Kidney tubule cell (primary cell): ENCODE measurements around the gene KCND3.

ENCODE experiments used
- DNase-seq: peaks from one replicate; pipeline ENCODE4 v3.0.0-alpha.2; 2018; ENCODE audit warnings: low spot score

The KCND3 gene

DNA sequence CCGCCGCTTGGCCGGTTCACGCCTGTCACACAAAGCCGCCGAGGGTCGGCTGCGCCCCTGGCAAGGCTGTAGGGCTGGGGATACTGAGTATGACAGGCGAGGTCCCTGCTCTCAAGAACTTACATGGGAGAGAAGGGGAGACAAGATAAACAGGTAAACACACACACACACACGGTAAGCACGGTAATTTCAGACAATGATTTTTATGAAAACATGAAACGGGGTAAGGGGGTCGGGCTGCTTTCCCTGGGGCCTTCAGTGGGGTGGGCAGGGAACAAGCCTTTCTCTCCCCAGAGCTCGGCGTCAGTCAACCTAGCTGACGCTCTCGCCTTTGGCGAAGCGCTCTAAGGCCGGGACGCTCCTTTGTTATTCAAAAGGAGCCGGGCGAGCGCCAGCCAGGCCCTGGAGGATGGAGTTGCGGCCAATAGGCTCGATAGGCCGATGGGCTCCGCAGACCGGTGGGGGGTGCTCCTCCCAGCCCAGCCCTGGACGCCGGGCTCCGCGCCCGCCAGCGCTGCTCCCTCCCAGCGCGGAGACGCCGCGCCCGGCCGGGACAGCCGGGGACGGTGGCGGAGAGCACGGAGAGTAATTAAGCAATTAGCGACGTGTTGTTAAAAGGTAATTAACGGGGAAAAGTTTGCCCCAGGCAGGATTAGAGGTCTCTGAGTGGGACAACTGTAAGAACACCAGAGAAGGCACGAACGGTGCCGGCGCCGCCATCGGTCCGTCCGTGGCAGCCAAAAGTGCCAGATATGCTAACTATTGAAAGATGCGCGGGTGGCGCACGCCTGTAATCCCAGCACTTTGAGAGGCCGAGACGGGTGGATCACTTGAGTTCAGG, 249.3 kb downstream of the KCND3 start:
- DNase-seq, result peak; percentile 66

DNA sequence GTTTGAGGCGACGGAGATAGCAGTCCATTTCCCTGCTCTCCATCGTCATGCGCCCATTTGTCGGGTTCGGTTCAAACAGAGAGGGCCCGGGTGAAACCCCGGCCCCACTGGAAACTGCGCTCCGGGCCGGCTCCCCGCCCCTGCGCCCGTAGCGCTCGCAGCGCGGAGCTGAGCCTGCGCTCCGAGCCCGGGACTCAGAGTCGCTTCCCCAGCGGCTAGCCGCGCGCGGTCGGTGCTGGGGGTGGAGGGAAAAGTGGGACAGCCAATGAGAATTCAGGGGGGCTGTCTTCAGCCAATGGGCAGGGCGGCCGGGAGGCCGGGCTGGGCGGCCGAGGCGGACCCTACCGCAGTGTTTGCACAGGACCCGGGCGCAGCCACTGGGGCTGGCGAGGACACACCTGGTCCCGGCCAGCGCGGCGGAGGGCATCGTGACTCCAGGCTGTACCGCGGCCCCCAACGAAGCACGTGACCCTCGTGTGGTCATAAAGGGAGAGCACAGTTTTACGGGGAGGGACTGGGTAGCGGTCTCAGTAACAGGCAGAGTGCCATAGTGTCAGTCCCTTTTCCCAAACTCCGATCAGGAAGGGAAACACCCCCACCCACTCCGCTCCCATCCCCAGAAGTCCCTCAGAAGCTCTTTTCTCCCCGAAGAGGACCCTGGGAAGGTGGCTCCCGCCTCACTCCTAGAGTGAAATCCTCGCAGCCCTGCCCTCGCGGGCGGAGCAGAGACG, 250.1 kb downstream of the KCND3 start, which contains the start of gene INKA2:
Gene INKA2, minus strand, starts transcription at position 202 of the 731 bp plus-strand sequence. Its CDS starts 153 bp downstream, at position 49.
- DNase-seq, result peak; percentile 88

DNA sequence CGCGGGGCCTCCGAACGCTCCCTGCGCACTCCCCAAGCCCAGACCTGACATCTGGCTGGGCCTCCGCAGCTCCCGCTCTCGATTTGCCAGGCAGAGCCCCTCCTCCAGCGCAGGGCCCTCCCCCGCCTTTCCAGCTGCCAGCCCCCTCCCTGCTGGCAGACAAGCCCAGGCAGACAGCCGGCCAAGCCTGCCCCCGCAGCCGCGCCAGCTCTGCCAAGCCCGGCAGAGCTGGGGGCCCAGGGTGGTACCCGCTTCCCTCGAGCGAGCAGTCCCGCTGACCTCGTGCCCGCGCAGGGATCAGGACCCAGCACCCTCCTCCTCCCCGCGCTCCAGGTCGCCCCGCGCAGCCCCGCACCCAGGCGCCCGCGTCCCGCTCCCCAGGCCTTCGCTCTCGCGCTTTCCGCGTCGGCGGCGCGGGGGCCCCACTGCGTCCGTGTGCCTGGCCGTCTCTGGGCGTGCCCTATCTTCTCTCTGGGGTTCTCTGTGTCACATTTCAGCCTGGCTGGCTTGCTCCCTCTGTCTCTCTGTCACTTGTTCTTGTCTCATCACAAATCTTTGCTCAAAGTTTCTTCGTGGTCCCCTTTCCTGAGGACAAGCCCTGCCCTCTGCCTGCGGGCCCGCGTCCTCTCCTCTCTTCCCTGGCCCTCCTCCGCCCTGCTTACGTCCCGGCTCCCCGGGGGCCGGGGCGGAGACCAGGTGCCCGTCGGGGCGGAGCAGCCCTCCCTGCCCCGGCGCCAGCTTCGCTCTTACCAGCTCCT, 250.9 kb downstream of the KCND3 start:
- DNase-seq, result peak; percentile 79

DNA sequence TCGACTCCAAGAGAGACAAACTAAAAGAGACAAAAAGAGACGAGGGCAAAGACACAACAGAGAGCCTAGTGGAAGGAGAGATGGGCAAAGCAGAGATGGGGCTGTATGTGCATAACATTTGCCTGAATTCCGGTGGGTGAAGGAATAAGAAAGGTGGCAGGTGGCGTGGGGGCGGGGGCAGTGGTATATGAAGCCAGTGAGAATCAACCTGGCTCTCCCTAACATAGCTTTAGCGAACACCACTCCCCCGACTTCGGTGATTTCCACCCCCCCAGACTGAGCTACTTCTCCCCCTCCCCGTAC, 251.4 kb downstream of the KCND3 start:
- no peak for DNase-seq

DNA sequence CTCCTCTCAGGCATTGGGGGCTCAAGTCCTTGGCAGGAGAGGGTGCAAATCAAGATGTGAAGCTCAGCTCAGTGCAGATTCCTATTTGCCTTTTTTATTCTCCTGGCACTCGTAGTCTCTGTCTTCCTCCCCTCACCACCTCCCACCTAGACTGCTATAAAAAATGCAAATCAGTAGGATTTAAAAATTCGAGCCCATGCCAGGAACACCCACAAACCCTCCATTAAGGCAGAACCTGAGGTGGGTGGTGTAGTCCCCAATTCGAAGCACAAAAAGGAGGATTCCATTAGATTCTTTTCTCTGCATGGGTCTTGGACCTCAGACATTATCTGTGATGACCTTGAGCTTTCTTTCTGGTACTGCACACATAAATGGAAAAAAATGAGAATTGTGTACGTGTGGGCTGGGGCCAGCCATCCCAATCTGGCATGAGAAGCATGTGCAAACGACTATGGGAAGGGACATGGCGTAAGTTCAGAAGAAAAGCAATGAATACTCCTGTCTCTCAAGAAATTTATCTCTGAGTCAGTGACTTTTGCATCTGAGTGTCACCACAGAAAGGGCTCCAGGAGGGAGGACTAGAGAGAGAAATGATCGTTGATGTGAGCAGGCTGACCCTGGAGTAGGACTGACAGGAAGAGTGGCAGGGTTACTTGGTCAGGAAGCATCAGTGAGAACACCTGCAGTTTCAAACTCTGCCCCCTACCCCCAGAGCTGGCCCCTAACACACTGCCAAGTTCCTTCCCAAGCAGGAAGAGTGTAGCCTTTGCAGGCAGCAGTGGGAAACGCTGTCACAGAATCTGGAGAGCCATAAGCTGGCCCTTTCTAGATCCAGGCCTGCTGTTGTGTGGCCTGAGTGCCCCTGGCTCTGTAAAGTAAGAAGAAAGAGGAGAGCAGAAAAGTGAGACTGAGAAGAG, 252.0 kb downstream of the KCND3 start:
- DNase-seq, result no peak

DNA sequence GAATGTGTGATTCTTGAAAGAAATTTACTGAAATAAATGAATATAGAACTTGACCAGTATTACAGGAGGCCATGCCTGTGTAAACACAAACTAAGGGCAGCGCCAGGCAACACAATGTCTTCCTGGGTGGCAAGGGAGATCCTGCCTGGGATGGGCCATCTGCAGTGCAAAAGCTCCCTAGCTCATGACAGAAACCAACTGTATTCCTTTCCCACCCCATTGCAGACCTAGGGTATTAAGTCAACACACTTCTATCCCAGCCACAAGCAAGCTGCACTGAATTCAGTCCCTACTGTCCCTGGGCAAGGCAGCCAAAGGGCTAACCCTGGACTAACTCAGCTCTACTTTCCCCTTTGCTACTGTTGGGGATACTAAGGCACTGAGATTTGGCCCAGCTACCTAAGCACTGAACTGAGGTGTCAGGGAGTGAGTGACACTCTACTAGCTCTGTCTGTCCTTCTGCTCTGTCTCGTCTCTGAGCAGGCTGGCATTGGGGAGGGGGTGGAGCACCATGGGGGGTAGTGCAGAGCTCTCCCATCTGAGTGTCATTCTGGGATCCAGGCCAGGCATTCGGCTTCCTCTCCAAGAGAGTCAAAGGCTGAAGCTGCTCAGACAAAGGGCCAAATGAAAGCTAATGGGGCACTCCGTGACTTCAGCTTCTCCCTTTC, 252.8 kb downstream of the KCND3 start:
- DNase-seq, result peak; percentile 27

DNA sequence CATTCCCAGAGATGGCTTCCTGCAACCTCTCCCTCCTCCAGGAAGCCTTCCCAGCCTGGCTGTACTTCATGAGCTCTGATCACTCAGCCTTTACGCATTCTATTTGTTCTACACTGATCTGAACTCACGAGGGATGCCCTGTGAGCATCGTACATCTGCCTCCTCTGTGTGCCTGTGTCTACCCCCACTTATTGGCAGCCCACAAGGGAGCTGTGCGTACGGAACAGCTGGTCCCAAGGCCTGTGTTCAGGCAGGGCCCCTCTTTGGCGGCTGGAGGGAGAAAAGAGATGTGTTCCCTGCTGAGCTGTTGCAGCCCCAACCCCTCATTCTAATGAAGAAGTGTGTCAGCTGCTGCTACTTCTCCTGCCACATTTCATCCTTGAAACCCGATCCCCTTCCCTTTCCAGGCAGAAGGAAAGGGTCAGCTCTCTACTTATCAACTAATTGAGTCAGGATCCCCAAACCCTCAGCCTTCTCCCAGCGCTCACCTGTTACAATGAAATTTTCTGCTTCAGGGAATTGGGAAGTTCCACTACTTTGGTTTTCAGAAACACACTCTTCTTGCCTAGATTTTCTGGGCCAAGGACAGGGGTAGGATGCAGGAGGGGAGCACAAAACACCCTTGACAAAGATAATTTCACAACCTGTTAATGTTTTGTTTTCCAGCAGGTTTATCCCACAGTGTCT, 253.5 kb downstream of the KCND3 start:
- DNase-seq, result no peak

DNA sequence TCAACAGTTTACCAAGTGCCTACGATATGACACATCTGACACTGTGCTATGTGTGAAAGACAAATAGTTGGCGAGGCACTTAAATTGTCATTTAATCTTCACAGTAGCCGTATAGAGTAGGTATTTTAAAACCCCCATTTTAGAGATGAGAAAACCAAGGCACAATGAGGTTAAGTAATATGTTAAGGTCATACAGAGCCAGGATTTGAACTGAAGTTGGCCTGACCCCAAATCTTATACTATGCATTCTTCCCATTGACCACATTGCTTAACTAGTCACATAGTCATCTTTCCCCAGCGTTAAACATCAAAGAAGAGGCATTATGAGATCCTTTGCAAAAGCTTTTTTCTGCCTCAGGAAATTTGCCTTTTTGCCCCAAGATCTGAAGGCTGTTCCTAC, 254.1 kb downstream of the KCND3 start:
- DNase-seq, result no peak

DNA sequence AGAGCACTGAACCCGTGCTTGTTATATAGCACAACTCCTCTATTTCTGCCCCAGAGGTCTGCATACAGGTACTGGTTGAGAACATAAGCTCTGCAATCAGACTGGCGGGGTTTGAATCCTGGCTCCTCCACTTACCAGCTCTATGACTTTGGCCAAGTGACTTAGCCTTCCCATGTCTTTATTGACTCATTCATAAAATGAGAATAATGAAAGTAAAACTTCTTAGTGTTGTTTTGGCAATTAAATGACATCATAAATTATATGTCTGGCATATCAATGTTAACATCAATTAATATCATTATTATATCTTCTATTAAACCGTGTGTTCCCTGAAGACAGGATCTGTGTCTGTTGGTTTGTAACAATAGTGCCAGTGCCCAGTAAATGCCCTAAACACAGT, 254.6 kb downstream of the KCND3 start:
- DNase-seq, result no peak

DNA sequence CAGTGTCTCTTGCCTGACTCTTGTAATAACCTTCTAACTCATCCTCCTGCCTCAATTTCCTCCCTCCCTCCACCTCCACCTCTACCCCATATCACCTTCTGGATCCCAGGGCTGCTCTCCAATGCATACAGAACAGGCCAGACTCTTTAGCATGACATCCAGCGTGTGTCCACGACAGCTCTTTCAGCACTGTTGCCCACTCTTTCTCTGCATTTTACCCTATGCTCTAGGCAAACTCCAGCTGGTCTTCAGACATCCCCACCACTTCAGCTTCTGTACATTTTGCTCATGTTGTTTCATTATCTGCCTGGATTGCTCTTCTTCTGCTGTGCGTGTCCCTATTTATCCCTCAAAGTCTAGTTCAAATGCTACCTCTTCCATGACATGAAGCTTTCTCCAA, 255.0 kb downstream of the KCND3 start:
- DNase-seq, result no peak

DNA sequence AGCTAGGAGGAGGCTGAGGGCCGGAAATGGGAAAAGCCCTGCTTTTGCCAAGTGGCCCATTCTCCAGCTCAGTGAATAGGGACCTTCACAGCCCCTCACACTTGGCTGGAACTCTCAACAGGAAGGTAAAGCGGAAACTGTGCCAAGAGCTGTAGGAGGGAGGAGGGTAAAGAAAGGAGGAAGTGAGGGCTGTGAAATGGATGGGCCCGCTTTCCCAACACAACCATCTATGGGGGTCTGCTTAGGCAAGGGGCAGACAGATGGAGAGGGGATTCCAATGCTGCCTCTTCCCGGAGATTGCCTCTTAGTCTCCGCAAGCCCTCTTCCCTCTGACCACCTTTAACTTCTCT, 255.5 kb downstream of the KCND3 start:
- DNase-seq, result no peak

DNA sequence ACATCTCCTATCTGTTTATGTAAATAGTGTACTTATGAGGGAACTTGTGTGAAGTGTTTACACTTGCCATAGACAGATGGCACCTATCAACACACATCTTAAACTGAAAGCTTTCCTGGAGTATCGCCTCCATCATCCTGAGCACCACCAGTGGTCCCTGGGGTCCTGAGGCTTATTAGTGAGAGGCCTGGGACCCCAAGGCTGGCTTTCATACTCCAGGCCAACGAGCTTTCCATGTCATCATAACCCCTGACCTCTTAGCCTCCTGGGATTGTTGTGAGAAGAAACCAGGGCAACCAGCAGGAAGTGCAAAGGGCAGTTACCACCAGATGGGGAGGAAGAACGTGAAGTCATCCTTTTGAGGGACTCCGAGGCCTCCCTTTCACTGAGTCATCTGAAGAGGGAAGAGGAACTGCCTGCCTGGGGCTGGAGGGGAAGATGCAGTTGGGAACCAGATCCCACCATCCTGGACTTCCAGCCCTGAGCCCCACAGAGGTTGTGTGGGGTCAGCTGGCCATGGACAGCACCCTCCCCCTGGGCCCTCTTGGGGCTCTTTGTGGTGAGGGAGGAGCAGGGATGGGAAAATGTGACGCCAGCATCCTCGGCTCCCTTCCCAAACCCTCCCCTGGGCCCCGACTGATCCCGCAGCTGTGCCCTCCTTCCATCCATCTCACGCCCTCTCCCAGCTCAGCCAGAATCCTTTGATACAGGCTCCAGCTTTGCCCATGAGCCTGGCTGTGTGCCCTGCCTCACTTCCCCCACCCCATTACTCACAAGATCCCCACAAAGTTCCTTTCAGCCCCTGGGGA, 256.1 kb downstream of the KCND3 start:
- DNase-seq, result peak; percentile 79

DNA sequence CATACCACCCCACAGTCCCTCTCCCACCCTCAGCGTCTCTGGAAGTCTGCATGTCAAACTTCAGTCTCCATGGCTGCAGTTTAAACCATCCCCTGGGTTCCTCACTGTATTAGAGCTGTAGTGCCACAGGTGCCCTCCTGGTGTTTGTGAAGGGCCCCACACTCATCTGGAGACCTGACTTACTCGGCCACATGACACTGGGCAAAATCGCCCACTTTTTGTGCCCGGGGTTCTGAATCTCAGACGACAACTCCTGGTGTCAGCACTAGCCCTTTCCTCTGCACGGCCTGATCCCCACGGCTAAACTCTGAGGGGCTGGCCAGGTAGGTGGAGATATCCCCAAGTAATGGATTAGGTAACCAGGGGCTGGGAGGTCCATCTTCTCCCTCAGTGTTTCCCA, 256.8 kb downstream of the KCND3 start:
- DNase-seq, result no peak

DNA sequence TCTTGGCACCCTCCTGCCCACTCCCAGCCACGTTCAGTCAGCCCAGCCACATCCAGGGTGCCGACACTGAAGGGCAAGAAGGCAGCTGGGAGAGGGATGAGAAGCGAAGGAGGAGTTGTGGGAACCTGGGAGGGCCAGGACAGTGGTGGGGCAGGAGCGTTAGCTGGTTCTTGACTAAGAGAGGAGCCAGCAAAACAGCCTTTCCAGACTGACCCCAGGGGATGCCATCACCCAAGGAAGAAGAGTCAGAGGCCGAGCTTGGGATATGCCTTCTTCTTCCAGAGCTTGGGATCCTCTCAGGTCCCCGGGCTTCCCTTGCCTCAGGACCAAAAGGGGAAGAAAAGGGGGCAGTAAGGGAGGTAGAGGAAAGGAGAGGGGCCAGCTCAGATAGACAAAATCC, 257.5 kb downstream of the KCND3 start:
- DNase-seq, result no peak

DNA sequence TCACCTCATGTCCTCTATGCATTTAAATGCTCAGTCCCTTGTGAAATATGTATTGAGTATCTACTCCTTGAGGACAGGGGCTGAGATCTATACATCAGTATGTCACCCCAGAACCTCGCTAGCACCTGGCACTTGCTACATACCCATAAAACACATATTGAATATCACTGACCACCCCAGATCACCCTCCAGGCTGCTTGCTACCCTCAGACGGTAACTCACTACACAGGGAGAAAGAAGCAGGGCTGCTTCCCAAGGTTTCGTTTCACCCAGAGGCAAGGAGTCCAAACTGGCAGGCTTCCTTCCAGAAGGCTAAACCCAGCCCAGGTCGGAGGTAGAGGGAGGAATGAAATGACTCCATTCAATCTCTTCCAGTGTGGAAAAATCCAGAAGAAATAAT, 258.8 kb downstream of the KCND3 start:
- DNase-seq, result no peak

DNA sequence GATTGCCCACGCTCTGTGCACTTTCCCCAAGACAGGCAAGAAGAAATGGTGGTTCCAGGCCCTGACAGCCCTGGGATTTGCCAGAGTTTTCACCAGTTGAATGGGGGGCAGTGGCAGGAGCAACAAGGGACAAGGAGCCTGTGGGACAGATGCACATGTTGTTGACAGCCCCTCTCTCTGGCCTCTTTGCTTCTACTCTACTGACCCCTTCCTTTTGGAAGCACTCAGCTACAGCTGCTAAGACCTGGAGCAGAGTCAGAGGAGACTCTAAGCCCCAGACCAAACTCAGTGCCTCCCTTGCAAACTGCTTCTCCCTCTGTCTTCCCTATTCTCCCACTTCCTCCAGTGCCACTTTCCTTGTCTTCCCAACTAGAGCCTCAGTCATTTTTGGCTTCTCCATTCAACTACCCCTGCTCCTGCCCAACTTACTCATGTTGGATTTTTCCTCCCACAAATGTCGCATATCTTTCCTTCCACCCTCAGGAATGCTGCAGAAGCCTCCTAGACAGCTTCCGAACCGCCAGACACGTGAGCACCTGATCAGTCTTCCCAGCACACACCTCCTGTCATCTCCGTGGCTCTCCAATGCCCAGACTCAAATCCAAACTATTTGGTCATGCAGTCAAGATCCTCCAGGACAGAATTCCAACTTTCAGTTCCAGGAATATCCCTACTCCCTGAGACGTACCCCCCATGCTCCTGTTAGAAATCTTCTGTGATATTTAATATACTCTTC, 259.4 kb downstream of the KCND3 start:
- DNase-seq, result peak; percentile 17

DNA sequence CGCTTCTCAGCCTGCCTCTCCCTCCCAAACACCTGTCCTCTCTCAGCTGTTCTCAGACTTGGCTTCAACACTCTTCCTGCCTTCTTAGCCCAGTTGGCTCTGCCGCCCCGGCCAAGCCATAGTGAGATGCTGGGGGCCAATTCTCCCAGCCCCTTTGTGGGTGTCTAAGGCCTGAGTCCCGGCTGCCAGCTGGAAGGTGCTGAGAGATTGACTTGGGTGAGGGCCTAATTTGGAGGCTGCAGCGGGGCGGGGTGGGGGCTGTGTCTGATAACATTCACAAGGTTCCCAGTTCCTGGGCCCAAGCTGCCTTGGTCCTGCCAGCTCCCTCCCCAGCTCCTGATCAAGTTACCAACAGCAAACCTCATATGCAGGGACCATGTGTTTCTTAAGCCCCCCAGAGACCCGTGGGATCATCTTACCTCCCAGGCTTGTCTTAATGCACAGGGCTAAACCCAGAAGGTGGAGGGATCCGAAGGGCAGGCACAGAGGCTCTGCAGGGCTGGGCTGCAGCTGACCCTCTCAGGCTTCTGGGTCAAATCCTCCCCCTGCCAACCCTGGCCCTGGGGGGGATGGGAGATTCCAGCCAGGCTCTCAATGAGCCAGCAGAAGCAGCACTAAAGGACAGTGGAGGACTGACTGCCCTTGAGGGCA, 260.1 kb downstream of the KCND3 start:
- DNase-seq, result no peak

DNA sequence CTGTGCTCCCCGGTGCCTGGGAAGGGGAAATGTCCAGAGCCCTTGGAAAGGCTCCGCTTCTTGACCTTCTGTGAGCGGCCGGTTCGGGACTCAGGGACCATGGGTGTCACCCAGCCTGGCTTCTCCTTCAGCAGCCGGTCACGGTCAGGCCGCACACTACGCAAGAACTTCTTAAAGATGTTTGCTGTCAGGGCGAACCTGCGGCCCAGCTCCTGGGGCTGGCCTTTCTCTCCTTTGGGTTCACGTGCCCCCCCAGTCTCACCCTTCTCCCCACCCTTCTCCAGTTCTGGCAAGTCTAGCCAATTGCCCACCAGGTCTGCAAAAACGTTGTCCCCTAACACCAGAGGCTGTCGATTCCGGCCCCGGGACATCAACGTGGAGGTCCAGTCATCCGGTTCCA, 262.4 kb downstream of the KCND3 start:
- no peak for DNase-seq

DNA sequence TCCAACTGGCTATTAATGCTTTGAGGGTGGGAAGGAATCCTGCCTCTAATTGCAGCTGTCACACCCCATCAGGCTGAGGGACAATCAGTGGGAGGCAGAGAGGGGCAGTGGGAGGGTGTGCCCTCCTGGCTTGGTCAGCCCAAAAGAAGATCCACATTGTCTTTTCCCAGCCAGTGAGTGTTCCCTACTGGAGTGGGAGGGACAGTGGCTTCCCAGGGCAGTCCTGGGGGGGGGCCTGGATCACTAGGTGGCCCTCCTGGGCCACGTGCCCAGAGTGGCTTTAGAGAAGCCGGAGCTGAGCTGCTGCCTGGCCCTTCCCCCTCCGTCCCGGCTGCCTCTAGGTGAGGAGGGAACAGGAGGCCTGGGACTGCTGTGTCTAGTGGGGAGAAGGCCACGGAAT, 264.3 kb downstream of the KCND3 start:
- DNase-seq, result no peak
